Spleen (tissue), 11 donors: ENCODE measurements around the gene ATP5PB. TPM values are rescaled to one million over a fixed set of nuclear protein-coding genes. Genes with fewer than 3 reads are reported as not detected.

Source experiments
- DNase-seq: peaks from one replicate; pipeline ENCODE4 v3.0.0-alpha.2; 2020
- H3K27ac ChIP-seq, 8 donors: fragments of 200-600 bp; sonication (generic) in 7 of 8; 1 replicate in 4 of 8; 2 replicates in 4 of 8; pipeline versions ENCODE4 v1.5.0 to v1.8.0; 2016 to 2021; ENCODE audit warnings: inconsistent platforms in 4 of 8, mild to moderate bottlenecking in 4 of 8, moderate library complexity in 1 of 8
- H3K27me3 ChIP-seq, 7 donors: fragments of 200-600 bp; sonication (generic) in 6 of 7; replicated peaks in 1 of 7; 1 replicate in 4 of 7; 2 replicates in 3 of 7; pipeline versions ENCODE4 v1.5.0 to v1.8.0; 2016 to 2021; ENCODE audit warnings: inconsistent platforms in 3 of 7, mild to moderate bottlenecking in 1 of 7
- H3K36me3 ChIP-seq, 6 donors: fragments of 200-600 bp; sonication (generic) in 5 of 6; 1 replicate in 4 of 6; 2 replicates in 2 of 6; pipeline versions ENCODE4 v1.5.0 to v1.8.0; 2016 to 2021; ENCODE audit warnings: inconsistent platforms in 2 of 6
- H3K4me1 ChIP-seq, 6 donors: fragments of 200-600 bp; sonication (generic) in 5 of 6; 1 replicate in 3 of 6; 2 replicates in 3 of 6; pipeline versions ENCODE4 v1.5.0 to v1.8.0; 2016 to 2021; ENCODE audit warnings: inconsistent platforms in 3 of 6
- H3K4me3 ChIP-seq, 8 donors: fragments of 200-600 bp; sonication (generic) in 7 of 8; 1 replicate in 4 of 8; 2 replicates in 4 of 8; pipeline versions ENCODE4 v1.5.0 to v1.8.0; 2016 to 2021; ENCODE audit warnings: inconsistent platforms in 4 of 8, mild to moderate bottlenecking in 4 of 8, moderate library complexity in 2 of 8
- H3K9me3 ChIP-seq, 8 donors: fragments of 200-600 bp; sonication (generic) in 7 of 8; 1 replicate in 4 of 8; 2 replicates in 4 of 8; pipeline versions ENCODE4 v1.5.0 to v1.8.0; 2016 to 2021; ENCODE audit warnings: inconsistent platforms in 4 of 8
- CTCF ChIP-seq, 11 experiments: fragments of 200-600 bp in 7 of 11; fragments of 450-650 bp in 4 of 11; sonication (generic) in 4 of 11; IDR thresholded peaks in 8 of 11; conservative IDR thresholded peaks in 3 of 11; 1 replicate in 7 of 11; 2 replicates in 4 of 11; pipeline versions ENCODE4 v1.4.0 to v1.8.0; 2016 to 2021; ENCODE audit warnings: antibody characterized with exemption in 11 of 11, inconsistent platforms in 4 of 11, mild to moderate bottlenecking in 1 of 11
- POLR2A ChIP-seq, 3 donors: fragments of 450-650 bp; IDR thresholded peaks; one replicate each; pipeline ENCODE4 v1.5.1; 2017; ENCODE audit warnings: antibody characterized with exemption in 3 of 3, mild to moderate bottlenecking in 1 of 3
- POLR2AphosphoS5 ChIP-seq, 3 donors: sonication (generic); formaldehyde crosslinking; IDR thresholded peaks; one replicate each; pipeline ENCODE4 v1.5.1; 2017; ENCODE audit warnings: antibody characterized with exemption in 3 of 3
- WGBS, 5 donors: extraction: QIAGEN DNeasy Blood & Tissue Kit in 3 of 5; methylation state at CpG; one replicate each; pipeline versions ENCODE4 v1.1.5 to v1.1.7; 2013 to 2018; 5-methylcytosine and 5-hydroxymethylcytosine counted together
- intact Hi-C: fragments of 100-400 bp; cut with DNase I; formaldehyde crosslinking; loops from one replicate; pipeline ENCODE4 v1.15.0; 2023; ENCODE audit warnings: low total_unique reads
- polyA plus RNA-seq, 3 donors: library from polyadenylated mRNA; stranded (reverse); fragments of 200-250 nt; gene quantifications; one replicate each; pipeline ENCODE4 v1.2.1, GENCODE V29; 2013
- total RNA-seq, 7 donors: library from RNA; depleted of rRNA in 3 of 7; stranded (reverse); fragments of >200 nt in 3 of 7; fragmentation: NEBNext Ultra II Directional in 4 of 7; extraction: Animal tissue kit (Norgen Biotek cat#: 25700) in 4 of 7; gene quantifications; one replicate each; pipeline versions ENCODE4 v1.1.0 to v1.2.1, GENCODE V29; 2016 to 2021
- donor health status: healthy with polysubstance abuse.
- donor health status: DM: no; HTN: no; CAD: no; lungs with moderate emphysema.
- donor health status: DM: no; HTN: no; CAD: no.
- donor health status: Bipolar disorder and iron deficiency.
- donor health status: healthy.
- donor health status: DM: no; HTN: no; CAD: no.
- donor health status: DM: yes; HTN: yes; CAD: no.

The ATP5PB gene
- total and polyA plus RNA-seq, 10 donors = 124 to 277 (median 144) TPM

- Histone ChIP-seq H3K4me1 (peaks cover 26 to 62% (median 53%) of the 10 kb centered on the region in 6 donors), H3K9me3 (no peaks in the 10 kb centered on the region), H3K36me3 (peaks cover 0 to 90% (median 59%) of the 10 kb centered on the region in 6 donors), H3K27ac (no peak overlapping the region), H3K4me3 (no peak overlapping the region), H3K27me3 (no peaks in the 10 kb centered on the region)
- WGBS, 5 donors = 59 to 71% (median 67%) methylated on average over 5 of the region's 5 CpGs
- no peak for TF ChIP-seq POLR2A (IDR thresholded peaks at IDR 0.05)
- TF ChIP-seq POLR2AphosphoS5 (IDR thresholded peaks at IDR 0.05) = no peak
- TF ChIP-seq CTCF (IDR thresholded peaks at IDR 0.05 in 8 of 11, conservative IDR thresholded peaks at IDR 0.05 in 3 of 11) = no peak
- no peak for DNase-seq
- intact Hi-C loops = no loop called here
Observed at GRCh38 chr1:111454859-111455641, 5.8 kb downstream of the ATP5PB start.

- 83 to 93% (median 90%) methylated on average over 3 of the region's 3 CpGs for WGBS, 5 donors
- H3K4me3 ChIP-seq = no peak overlapping the region
- H3K9me3 ChIP-seq = no peaks in the 10 kb centered on the region
- no peak for DNase-seq
- H3K36me3 ChIP-seq = peaks cover 0 to 95% (median 64%) of the 10 kb centered on the region in 6 donors
- peaks cover 20 to 56% (median 47%) of the 10 kb centered on the region in 6 donors for H3K4me1 ChIP-seq
- intact Hi-C loops = no loop called here
- no peak overlapping the region for H3K27ac ChIP-seq
- TF ChIP-seq POLR2AphosphoS5 (IDR thresholded peaks at IDR 0.05) (no peak), CTCF (IDR thresholded peaks at IDR 0.05 in 8 of 11, conservative IDR thresholded peaks at IDR 0.05 in 3 of 11) (no peak), POLR2A (IDR thresholded peaks at IDR 0.05) (no peak)
- no peaks in the 10 kb centered on the region for H3K27me3 ChIP-seq
Observed at GRCh38 chr1:111455642-111456031, 6.4 kb downstream of the ATP5PB start.

GRCh38 chr1:111461765-111462164, 12.5 kb downstream of the ATP5PB start:
- Histone ChIP-seq H3K9me3 (no peaks in the 10 kb centered on the region), H3K36me3 (peaks cover 0 to 86% (median 62%) of the 10 kb centered on the region in 6 donors), H3K4me1 (no peaks in the 10 kb centered on the region), H3K4me3 (no peak overlapping the region), H3K27ac (no peak overlapping the region), H3K27me3 (no peaks in the 10 kb centered on the region)
- no peak for DNase-seq
- TF ChIP-seq POLR2AphosphoS5 (IDR thresholded peaks at IDR 0.05) = no peak
- WGBS, 5 donors = 92 to 99% (median 98%) methylated on average over 6 of the region's 6 CpGs
- intact Hi-C loops = no loop called here

- TF ChIP-seq POLR2AphosphoS5 (IDR thresholded peaks at IDR 0.05) (no peak), POLR2A (IDR thresholded peaks at IDR 0.05) (no peak), CTCF (IDR thresholded peaks at IDR 0.05 in 8 of 11, conservative IDR thresholded peaks at IDR 0.05 in 3 of 11) (no peak)
- Histone ChIP-seq H3K4me1 (no peaks in the 10 kb centered on the region), H3K9me3 (no peaks in the 10 kb centered on the region), H3K27me3 (no peaks in the 10 kb centered on the region), H3K27ac (no peak overlapping the region), H3K36me3 (peaks cover 0 to 85% (median 61%) of the 10 kb centered on the region in 6 donors), H3K4me3 (no peak overlapping the region)
- 94 to 97% (median 95%) methylated on average over 4 of the region's 4 CpGs for WGBS, 5 donors
- no peak for DNase-seq
- intact Hi-C loops = no loop called here
Observed at GRCh38 chr1:111462370-111463028, 13.2 kb downstream of the ATP5PB start.
